KOPT-K1 (cell line): ENCODE results near the gene TNPO3.
"Not testable (repeated sequence)": the region's sequence is repeated elsewhere in the genome, so short reads cannot be mapped to it uniquely, and the experiment has no call there.

Experiments used
- H3K27ac ChIP-seq: fragments of 200-600 bp; sonication (generic); 2 replicates; pipeline ENCODE4 v1.5.1; 2016; ENCODE audit warnings: antibody characterized with exemption, mild to moderate bottlenecking, low read depth, low read length; ENCODE audit not compliant: poor library complexity, severe bottlenecking
- H3K36me3 ChIP-seq: fragments of 200-600 bp; sonication (generic); 2 replicates; pipeline ENCODE4 v1.5.1; 2017; ENCODE audit warnings: antibody characterized with exemption, mild to moderate bottlenecking, low read length, moderate library complexity; ENCODE audit not compliant: insufficient read depth
- H3K9me3 ChIP-seq: fragments of 200-600 bp; sonication (generic); 2 replicates; pipeline ENCODE4 v1.5.1; 2017; ENCODE audit warnings: antibody characterized with exemption, low read length, mild to moderate bottlenecking; ENCODE audit not compliant: insufficient read depth, poor library complexity, severe bottlenecking

The TNPO3 gene

GRCh38 chr7:129051459-129051858 is 3.5 kb downstream of the TNPO3 start:
- H3K36me3 ChIP-seq, result peaks cover 58% of the 10 kb centered on the region

GRCh38 chr7:129047761-129048160 is 7.2 kb downstream of the TNPO3 start:
- Histone ChIP-seq H3K27ac (no peak overlapping the region), H3K9me3 (no peaks in the 10 kb centered on the region), H3K36me3 (peaks cover 79% of the 10 kb centered on the region)

More at GRCh38 chr7:129051459-129051858, 3.5 kb downstream of the TNPO3 start:
- H3K9me3 ChIP-seq, H3K27ac ChIP-seq: not testable (repeated sequence)

- Histone ChIP-seq H3K27ac (no peak overlapping the region), H3K36me3 (peaks cover 72% of the 10 kb centered on the region), H3K9me3 (no peaks in the 10 kb centered on the region)
Measured at GRCh38 chr7:129045682-129046081, 9.2 kb downstream of the TNPO3 start.

- no peak overlapping the region for H3K27ac ChIP-seq
- H3K36me3 ChIP-seq, result peaks cover 76% of the 10 kb centered on the region
- no peaks in the 10 kb centered on the region for H3K9me3 ChIP-seq
Measured at GRCh38 chr7:129043012-129043411, 11.9 kb downstream of the TNPO3 start.

- no peaks in the 10 kb centered on the region for H3K9me3 ChIP-seq
- H3K27ac ChIP-seq, result no peak overlapping the region
- H3K36me3 ChIP-seq, result peaks cover 76% of the 10 kb centered on the region
Measured at GRCh38 chr7:129041142-129042085, 13.5 kb downstream of the TNPO3 start.

- H3K9me3 ChIP-seq, H3K27ac ChIP-seq: not testable (repeated sequence)
- peaks cover 89% of the 10 kb centered on the region for H3K36me3 ChIP-seq
Measured at GRCh38 chr7:129038468-129038867, 16.4 kb downstream of the TNPO3 start.

- Histone ChIP-seq H3K36me3 (peaks cover 90% of the 10 kb centered on the region), H3K9me3 (no peaks in the 10 kb centered on the region), H3K27ac (no peak overlapping the region)
Measured at GRCh38 chr7:129037585-129037984, 17.3 kb downstream of the TNPO3 start.

GRCh38 chr7:129032017-129032416 is 22.9 kb downstream of the TNPO3 start:
- Histone ChIP-seq H3K9me3 (no peaks in the 10 kb centered on the region), H3K36me3 (peaks cover 89% of the 10 kb centered on the region)

GRCh38 chr7:129030440-129030839 is 24.5 kb downstream of the TNPO3 start:
- Histone ChIP-seq H3K36me3 (peaks cover 74% of the 10 kb centered on the region), H3K27ac (no peak overlapping the region), H3K9me3 (no peaks in the 10 kb centered on the region)

More at GRCh38 chr7:129032017-129032416, 22.9 kb downstream of the TNPO3 start:
- no peak overlapping the region for H3K27ac ChIP-seq

GRCh38 chr7:129024125-129024524 is 30.8 kb downstream of the TNPO3 start:
- H3K27ac ChIP-seq, result no peak overlapping the region
- H3K9me3 ChIP-seq, result no peaks in the 10 kb centered on the region
- peaks cover 30% of the 10 kb centered on the region for H3K36me3 ChIP-seq

- Histone ChIP-seq H3K27ac (no peak overlapping the region), H3K36me3 (peaks cover 31% of the 10 kb centered on the region)
Measured at GRCh38 chr7:129021656-129022055, 33.3 kb downstream of the TNPO3 start.

GRCh38 chr7:129017933-129018538 is 36.9 kb downstream of the TNPO3 start:
- no peak overlapping the region for H3K27ac ChIP-seq
- H3K36me3 ChIP-seq, result peaks cover 67% of the 10 kb centered on the region

More at GRCh38 chr7:129021656-129022055, 33.3 kb downstream of the TNPO3 start:
- no peaks in the 10 kb centered on the region for H3K9me3 ChIP-seq

GRCh38 chr7:129017264-129017663 is 37.6 kb downstream of the TNPO3 start:
- Histone ChIP-seq H3K9me3 (no peaks in the 10 kb centered on the region), H3K36me3 (peaks cover 75% of the 10 kb centered on the region), H3K27ac (no peak overlapping the region)

More at GRCh38 chr7:129017933-129018538, 36.9 kb downstream of the TNPO3 start:
- no peaks in the 10 kb centered on the region for H3K9me3 ChIP-seq

GRCh38 chr7:129014501-129015101 is 40.3 kb downstream of the TNPO3 start:
- Histone ChIP-seq H3K27ac (no peak overlapping the region), H3K9me3 (no peaks in the 10 kb centered on the region), H3K36me3 (peaks cover 88% of the 10 kb centered on the region)

GRCh38 chr7:129013048-129013724 is 41.7 kb downstream of the TNPO3 start:
- Histone ChIP-seq H3K9me3 (no peaks in the 10 kb centered on the region), H3K27ac (no peak overlapping the region), H3K36me3 (peaks cover 95% of the 10 kb centered on the region)
